ENCODE results near the gene RERE.
"Not testable (repeated sequence)": the region's sequence is repeated elsewhere in the genome, so short reads cannot be mapped to it uniquely, and the experiment has no call there.

RERE gene

DNA sequence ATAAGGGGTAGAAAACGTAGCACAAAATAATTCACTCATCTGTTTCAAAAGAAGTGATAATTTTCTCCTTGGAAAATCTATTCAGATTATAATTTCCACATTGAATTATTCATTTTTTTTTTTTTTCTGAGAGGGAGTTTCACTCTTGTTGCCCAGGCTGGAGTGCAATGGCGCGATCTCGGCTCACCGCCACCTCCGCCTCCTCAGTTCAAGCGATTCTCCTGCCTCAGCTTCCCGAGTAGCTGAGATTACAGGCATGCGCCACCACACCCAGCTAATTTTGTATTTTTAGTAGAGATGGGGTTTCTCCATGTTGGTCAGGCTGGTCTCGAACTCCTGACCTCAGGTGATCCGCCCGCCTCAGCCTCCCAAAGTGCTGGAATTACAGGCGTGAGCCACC is 1.3 kb upstream of the RERE start:
- H3K27ac Mint-ChIP-seq; H3K27me3 Mint-ChIP-seq; H3K36me3 Mint-ChIP-seq; H3K9me3 Mint-ChIP-seq (ENCODE audit: low read depth): not testable (repeated sequence)
- peaks cover 37% of the 10 kb centered on the region for H3K4me1 Mint-ChIP-seq (ENCODE audit: low read depth)
- H3K4me3 Mint-ChIP-seq, result peak overlapping the region; percentile 95

GRCh38 chr1:8818325-8818775 is 910 bp upstream of the RERE start:
- Mint-ChIP-seq H3K27me3 (no peaks in the 10 kb centered on the region), H3K36me3 (no peaks in the 10 kb centered on the region)

GRCh38 chr1:8816831-8817411 is 519 bp downstream of the RERE start:
- Mint-ChIP-seq H3K36me3 (no peaks in the 10 kb centered on the region), H3K4me1 (ENCODE audit: low read depth) (peaks cover 45% of the 10 kb centered on the region), H3K9me3 (ENCODE audit: low read depth) (no peaks in the 10 kb centered on the region), H3K27ac (peak overlapping the region; percentile 91), H3K4me3 (peak overlapping the region; percentile 89), H3K27me3 (no peaks in the 10 kb centered on the region)

More at GRCh38 chr1:8818325-8818775, 910 bp upstream of the RERE start:
- peak overlapping the region; percentile 95 for H3K4me3 Mint-ChIP-seq
- no peaks in the 10 kb centered on the region for H3K9me3 Mint-ChIP-seq (ENCODE audit: low read depth)
- peak overlapping the region; percentile 89 for H3K27ac Mint-ChIP-seq
- peaks cover 37% of the 10 kb centered on the region for H3K4me1 Mint-ChIP-seq (ENCODE audit: low read depth)

DNA sequence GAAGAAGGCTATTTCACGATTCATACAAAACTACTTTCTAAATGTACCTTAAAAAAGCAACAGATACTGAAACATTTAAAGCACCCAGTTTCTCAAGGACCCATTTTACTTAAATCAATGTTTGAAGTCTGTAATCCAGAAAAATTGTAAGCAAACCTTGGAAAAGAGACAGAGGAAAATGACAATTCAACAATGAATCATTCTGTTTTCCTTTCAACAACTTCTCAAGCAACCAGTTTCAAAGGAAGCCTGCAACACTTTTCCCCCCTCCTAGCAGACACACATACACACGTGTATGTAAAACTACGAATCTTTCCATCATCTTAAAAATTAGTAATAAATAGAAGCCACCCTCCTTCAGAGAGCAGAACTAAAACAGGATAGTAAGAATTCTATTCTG is 1.2 kb downstream of the RERE start:
- Mint-ChIP-seq H3K27me3 (no peaks in the 10 kb centered on the region), H3K36me3 (no peaks in the 10 kb centered on the region), H3K4me3 (peak overlapping the region; percentile 89), H3K9me3 (ENCODE audit: low read depth) (no peaks in the 10 kb centered on the region), H3K27ac (peak overlapping the region; percentile 82), H3K4me1 (ENCODE audit: low read depth) (peaks cover 45% of the 10 kb centered on the region)

DNA sequence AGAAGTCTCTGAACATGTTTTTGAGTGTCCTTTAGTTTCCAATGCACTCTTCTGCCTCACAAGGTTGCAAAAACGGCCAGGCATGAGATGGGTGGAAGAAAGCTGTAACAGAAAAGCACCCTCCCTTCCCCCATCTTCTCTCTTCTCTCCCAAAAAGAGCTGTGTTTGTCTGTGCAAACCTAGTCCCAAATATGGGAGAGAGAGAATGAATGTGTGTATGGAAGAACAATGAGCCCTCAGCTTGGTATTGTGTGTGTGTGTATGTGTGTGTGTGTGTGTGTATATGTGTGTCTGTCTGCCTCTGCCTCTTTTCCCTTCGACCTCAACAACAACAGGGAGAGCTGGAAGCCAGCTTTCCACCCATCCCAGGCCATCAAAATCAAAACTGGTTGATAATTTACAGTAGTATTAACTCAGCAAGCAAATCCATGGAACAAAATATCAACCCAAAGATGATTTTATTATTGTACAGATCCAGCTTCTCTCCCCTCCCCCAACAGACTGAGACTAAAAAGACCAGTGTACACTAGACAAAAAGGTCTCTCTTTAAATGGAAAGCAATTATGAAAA is 1.8 kb downstream of the RERE start:
- no peaks in the 10 kb centered on the region for H3K36me3 Mint-ChIP-seq
- H3K27me3 Mint-ChIP-seq, result no peaks in the 10 kb centered on the region
- H3K4me1 Mint-ChIP-seq (ENCODE audit: low read depth), result peaks cover 49% of the 10 kb centered on the region
- peak overlapping the region; percentile 82 for H3K27ac Mint-ChIP-seq
- no peaks in the 10 kb centered on the region for H3K9me3 Mint-ChIP-seq (ENCODE audit: low read depth)
- H3K4me3 Mint-ChIP-seq, result peak overlapping the region; percentile 89

DNA sequence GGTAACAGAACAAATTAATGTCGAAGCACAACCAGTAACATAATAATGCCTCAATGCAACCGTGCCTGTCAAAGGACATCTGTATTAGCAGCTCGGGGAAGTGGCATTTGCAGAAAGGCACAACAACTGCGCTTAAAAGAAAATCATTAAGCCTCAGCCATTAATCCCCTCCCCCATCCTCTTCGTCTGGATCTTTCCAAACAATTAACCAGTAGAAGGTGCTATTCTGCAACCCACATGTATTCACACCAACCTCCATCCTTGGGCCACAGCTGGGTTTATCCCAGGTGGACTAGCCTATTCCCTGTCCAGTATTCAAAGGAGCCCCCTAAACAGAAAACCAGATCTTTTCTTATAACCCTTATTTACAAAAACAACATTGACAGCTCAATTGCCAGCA is 2.6 kb downstream of the RERE start:
- Mint-ChIP-seq H3K27ac (no peak overlapping the region), H3K9me3 (ENCODE audit: low read depth) (no peaks in the 10 kb centered on the region), H3K36me3 (no peaks in the 10 kb centered on the region), H3K4me1 (ENCODE audit: low read depth) (peaks cover 51% of the 10 kb centered on the region), H3K27me3 (no peaks in the 10 kb centered on the region), H3K4me3 (peak overlapping the region; percentile 89)

- peaks cover 52% of the 10 kb centered on the region for H3K4me1 Mint-ChIP-seq (ENCODE audit: low read depth)
- no peaks in the 10 kb centered on the region for H3K27me3 Mint-ChIP-seq
- H3K27ac Mint-ChIP-seq, result no peak overlapping the region
- H3K4me3 Mint-ChIP-seq, result no peak overlapping the region
- no peaks in the 10 kb centered on the region for H3K36me3 Mint-ChIP-seq
- no peaks in the 10 kb centered on the region for H3K9me3 Mint-ChIP-seq (ENCODE audit: low read depth)
Observed at GRCh38 chr1:8813991-8814390, 3.4 kb downstream of the RERE start.

GRCh38 chr1:8813016-8813763 is 4.2 kb downstream of the RERE start:
- Mint-ChIP-seq H3K4me1 (ENCODE audit: low read depth) (peaks cover 47% of the 10 kb centered on the region), H3K27ac (peak overlapping the region; percentile 67), H3K27me3 (no peaks in the 10 kb centered on the region), H3K9me3 (ENCODE audit: low read depth) (no peaks in the 10 kb centered on the region), H3K36me3 (no peaks in the 10 kb centered on the region), H3K4me3 (no peak overlapping the region)

GRCh38 chr1:8812081-8812480 is 5.4 kb downstream of the RERE start:
- no peak overlapping the region for H3K4me3 Mint-ChIP-seq
- no peak overlapping the region for H3K27ac Mint-ChIP-seq
- H3K4me1 Mint-ChIP-seq (ENCODE audit: low read depth), result peaks cover 44% of the 10 kb centered on the region
- no peaks in the 10 kb centered on the region for H3K36me3 Mint-ChIP-seq
- no peaks in the 10 kb centered on the region for H3K27me3 Mint-ChIP-seq
- H3K9me3 Mint-ChIP-seq (ENCODE audit: low read depth), result no peaks in the 10 kb centered on the region

DNA sequence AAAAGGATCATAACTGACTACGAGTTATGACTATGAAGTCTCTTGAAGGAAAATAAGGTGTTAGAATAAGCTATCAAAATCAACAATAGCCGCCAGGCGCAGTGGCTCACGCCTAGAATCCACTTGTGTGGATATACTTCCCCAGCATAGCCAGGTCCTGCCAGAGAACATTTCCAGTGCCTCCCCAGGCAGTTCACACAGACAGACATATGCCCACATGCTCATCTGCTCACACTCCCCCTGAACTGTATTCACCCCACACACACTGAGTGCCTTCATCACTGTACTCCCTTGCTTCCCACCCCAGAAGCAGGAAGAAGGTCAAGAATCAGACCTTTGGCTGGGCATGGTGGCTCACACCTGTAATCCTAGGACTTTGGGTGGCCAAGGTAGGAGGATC is 6.5 kb downstream of the RERE start:
- Mint-ChIP-seq H3K36me3 (no peaks in the 10 kb centered on the region), H3K27ac (no peak overlapping the region), H3K4me1 (ENCODE audit: low read depth) (peaks cover 36% of the 10 kb centered on the region), H3K4me3 (no peak overlapping the region), H3K9me3 (ENCODE audit: low read depth) (no peaks in the 10 kb centered on the region), H3K27me3 (no peaks in the 10 kb centered on the region)

DNA sequence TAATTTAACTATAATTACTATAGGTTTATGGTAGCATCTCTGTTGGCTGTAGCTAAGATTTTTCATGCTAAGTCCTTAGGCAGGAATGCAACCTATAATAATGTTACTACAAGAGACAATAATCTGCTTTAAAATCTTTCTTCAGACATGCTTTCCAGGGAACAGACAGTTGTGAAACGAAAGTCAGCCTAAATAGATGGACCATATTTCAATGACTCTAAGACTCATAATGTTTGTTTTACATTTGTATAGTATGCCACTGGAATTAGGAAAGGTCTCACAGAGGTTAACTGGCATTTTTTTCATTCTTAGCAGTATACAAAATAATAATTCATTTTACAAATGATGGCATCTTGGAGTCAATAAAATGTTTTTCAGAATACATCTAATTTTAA is 8.1 kb downstream of the RERE start:
- no peak overlapping the region for H3K4me3 Mint-ChIP-seq

DNA sequence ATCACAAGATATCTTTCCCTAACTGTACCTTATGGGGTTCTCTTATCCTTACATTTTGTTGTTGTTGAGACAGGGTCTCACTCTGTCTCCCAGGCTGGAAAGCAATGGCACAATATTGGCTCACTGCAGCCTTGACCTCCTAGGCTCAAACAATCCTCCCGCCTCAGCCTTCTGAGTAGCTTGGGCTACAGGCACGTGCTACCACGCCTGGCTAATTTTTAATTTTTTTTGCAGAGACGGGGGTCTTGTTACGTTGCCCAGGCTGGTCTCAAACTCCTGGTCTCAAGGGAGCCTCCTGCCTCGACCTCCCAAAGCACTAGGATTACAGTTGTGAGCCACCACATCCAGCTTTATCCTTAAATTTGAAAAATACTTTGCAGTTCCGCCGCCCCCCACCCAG is 10.4 kb downstream of the RERE start:
- Mint-ChIP-seq H3K27me3 (no peaks in the 10 kb centered on the region), H3K4me1 (ENCODE audit: low read depth) (peaks cover 15% of the 10 kb centered on the region), H3K9me3 (ENCODE audit: low read depth) (no peaks in the 10 kb centered on the region), H3K36me3 (no peaks in the 10 kb centered on the region), H3K27ac (no peak overlapping the region), H3K4me3 (no peak overlapping the region)

More for the DNA sequence above, 8.1 kb downstream of the RERE start:
- Mint-ChIP-seq H3K9me3 (ENCODE audit: low read depth) (no peaks in the 10 kb centered on the region), H3K36me3 (no peaks in the 10 kb centered on the region), H3K27ac (no peak overlapping the region), H3K4me1 (ENCODE audit: low read depth) (peaks cover 23% of the 10 kb centered on the region), H3K27me3 (no peaks in the 10 kb centered on the region)

GRCh38 chr1:8800416-8800815 is 17.0 kb downstream of the RERE start:
- H3K27me3 Mint-ChIP-seq, result no peaks in the 10 kb centered on the region
- no peaks in the 10 kb centered on the region for H3K9me3 Mint-ChIP-seq (ENCODE audit: low read depth)
- no peak overlapping the region for H3K4me3 Mint-ChIP-seq
- no peak overlapping the region for H3K27ac Mint-ChIP-seq
- peaks cover 10% of the 10 kb centered on the region for H3K4me1 Mint-ChIP-seq (ENCODE audit: low read depth)
- H3K36me3 Mint-ChIP-seq, result peaks cover 2% of the 10 kb centered on the region

GRCh38 chr1:8797216-8797615 is 20.2 kb downstream of the RERE start:
- Mint-ChIP-seq H3K27ac (no peak overlapping the region), H3K9me3 (ENCODE audit: low read depth) (no peaks in the 10 kb centered on the region), H3K4me3 (no peak overlapping the region), H3K36me3 (peaks cover 8% of the 10 kb centered on the region), H3K27me3 (no peaks in the 10 kb centered on the region), H3K4me1 (ENCODE audit: low read depth) (peaks cover 4% of the 10 kb centered on the region)

- Mint-ChIP-seq H3K9me3 (ENCODE audit: low read depth) (no peaks in the 10 kb centered on the region), H3K4me3 (no peak overlapping the region), H3K4me1 (ENCODE audit: low read depth) (peaks cover 4% of the 10 kb centered on the region), H3K27ac (no peak overlapping the region), H3K27me3 (no peaks in the 10 kb centered on the region), H3K36me3 (peaks cover 8% of the 10 kb centered on the region)
Observed at GRCh38 chr1:8796812-8797211, 20.6 kb downstream of the RERE start.

All from activated naive CD8-positive, alpha-beta T cell (primary cell).